Hematopoietic multipotent progenitor cell treated with erythropoietin and hydrocortisone succinate and interleukin-3 and kit ligand, for 4 days (in vitro differentiated cells): ENCODE measurements around the gene PARP4.
"Not testable (repeated sequence)": the region's sequence is repeated elsewhere in the genome, so short reads cannot be mapped to it uniquely, and the experiment has no call there.

ENCODE experiments used
- DNase-seq: peaks from one replicate; pipeline ENCODE4 v3.0.0-alpha.2; 2015

The PARP4 gene

GRCh38 chr13:24443366-24443765, 69.2 kb downstream of the PARP4 start:
- DNase-seq = no peak

GRCh38 chr13:24426045-24426444, 86.5 kb downstream of the PARP4 start:
- not testable (repeated sequence) for DNase-seq

- DNase-seq = not testable (repeated sequence)
These were observed 92.9 kb downstream of the PARP4 start for GRCh38 chr13:24419668-24420067.

GRCh38 chr13:24407844-24408243, 104.7 kb downstream of the PARP4 start:
- peak; percentile 40 for DNase-seq

- no peak for DNase-seq
These were observed 106.1 kb downstream of the PARP4 start for GRCh38 chr13:24406524-24406923.

- DNase-seq = no peak
These were observed 115.8 kb downstream of the PARP4 start for GRCh38 chr13:24396821-24397220.

- no peak for DNase-seq
These were observed 119.6 kb downstream of the PARP4 start for GRCh38 chr13:24392972-24393371.

GRCh38 chr13:24391771-24392683, 120.6 kb downstream of the PARP4 start:
- not testable (repeated sequence) for DNase-seq

- not testable (repeated sequence) for DNase-seq
These were observed 121.8 kb downstream of the PARP4 start for GRCh38 chr13:24390795-24391194.

GRCh38 chr13:24389506-24389905, 123.1 kb downstream of the PARP4 start:
- no peak for DNase-seq

GRCh38 chr13:24388743-24389142, 123.8 kb downstream of the PARP4 start:
- DNase-seq = peak; percentile 5

GRCh38 chr13:24386816-24387708, 125.5 kb downstream of the PARP4 start:
- DNase-seq = no peak

GRCh38 chr13:24385902-24386301, 126.7 kb downstream of the PARP4 start:
- no peak for DNase-seq

- not testable (repeated sequence) for DNase-seq
These were observed 127.6 kb downstream of the PARP4 start for GRCh38 chr13:24384946-24385345.

- not testable (repeated sequence) for DNase-seq
These were observed 128.5 kb downstream of the PARP4 start for GRCh38 chr13:24384091-24384490.

GRCh38 chr13:24381541-24382265, 130.9 kb downstream of the PARP4 start:
- DNase-seq = no peak

GRCh38 chr13:24380881-24381280, 131.7 kb downstream of the PARP4 start:
- not testable (repeated sequence) for DNase-seq

- peak; percentile 56 for DNase-seq
These were observed 132.4 kb downstream of the PARP4 start for GRCh38 chr13:24380227-24380626.

- DNase-seq = not testable (repeated sequence)
These were observed 141.3 kb downstream of the PARP4 start for GRCh38 chr13:24371273-24371672.
